Muscle layer of duodenum (tissue), 2 donors: ENCODE data around the gene GGCT.
"Not testable (repeated sequence)": the region's sequence is repeated elsewhere in the genome, so short reads cannot be mapped to it uniquely, and the experiment has no call there.

Experiments
- H3K27ac ChIP-seq: one replicate; pipeline ENCODE4 v1.7.0; 2013; ENCODE audit warnings: mild to moderate bottlenecking, low read length
- H3K27me3 ChIP-seq: one replicate; pipeline ENCODE4 v1.7.0; 2013; ENCODE audit warnings: low read depth, mild to moderate bottlenecking, control low read depth, low read length
- H3K36me3 ChIP-seq, 2 donors: one replicate each; pipeline ENCODE4 v1.7.0; 2013; ENCODE audit warnings: low read length in 2 of 2, control low read depth in 1 of 2, mild to moderate bottlenecking in 1 of 2; ENCODE audit not compliant: insufficient read depth in 2 of 2, control insufficient read depth in 1 of 2
- H3K4me1 ChIP-seq, 2 donors: one replicate each; pipeline ENCODE4 v1.7.0; 2013; ENCODE audit warnings: low read length in 2 of 2, mild to moderate bottlenecking in 2 of 2, control low read depth in 1 of 2, moderate library complexity in 1 of 2; ENCODE audit not compliant: insufficient read depth in 2 of 2, control insufficient read depth in 1 of 2
- H3K4me3 ChIP-seq, 2 donors: one replicate each; pipeline ENCODE4 v1.7.0; 2013; ENCODE audit warnings: low read length in 2 of 2, low read depth in 1 of 2, mild to moderate bottlenecking in 1 of 2
- H3K9me3 ChIP-seq, 2 donors: one replicate each; pipeline ENCODE4 v1.7.0; 2013; ENCODE audit warnings: low read length in 2 of 2, control low read depth in 1 of 2, mild to moderate bottlenecking in 1 of 2; ENCODE audit not compliant: control insufficient read depth in 1 of 2
- donor health status: healthy.

The GGCT gene

GRCh38 chr7:30533886-30534285 lies 29.3 kb upstream of the GGCT start:
- Histone ChIP-seq H3K9me3 (no peaks in the 10 kb centered on the region), H3K27ac (no peak overlapping the region), H3K4me3 (no peak overlapping the region), H3K27me3 (no peaks in the 10 kb centered on the region), H3K4me1 (no peaks in the 10 kb centered on the region), H3K36me3 (peaks cover 6 to 9% of the 10 kb centered on the region in 2 donors)

- Histone ChIP-seq H3K27me3 (no peaks in the 10 kb centered on the region), H3K36me3 (peaks cover 1 to 6% of the 10 kb centered on the region in 2 donors), H3K4me1 (no peaks in the 10 kb centered on the region), H3K27ac (no peak overlapping the region), H3K4me3 (no peak overlapping the region), H3K9me3 (no peaks in the 10 kb centered on the region)
Measured at GRCh38 chr7:30531286-30531685, 26.7 kb upstream of the GGCT start.

- no peaks in the 10 kb centered on the region for H3K27me3 ChIP-seq
- H3K4me3 ChIP-seq = no peak overlapping the region
- no peaks in the 10 kb centered on the region for H3K4me1 ChIP-seq
- H3K36me3 ChIP-seq = peaks cover 0 to 6% of the 10 kb centered on the region in 2 donors
- H3K9me3 ChIP-seq = no peaks in the 10 kb centered on the region
- H3K27ac ChIP-seq = no peak overlapping the region
Measured at GRCh38 chr7:30530373-30530772, 25.7 kb upstream of the GGCT start.

- Histone ChIP-seq H3K4me1 (no peaks in the 10 kb centered on the region), H3K9me3 (no peaks in the 10 kb centered on the region), H3K4me3 (no peak overlapping the region), H3K27ac (no peak overlapping the region), H3K27me3 (no peaks in the 10 kb centered on the region), H3K36me3 (no peaks in the 10 kb centered on the region)
Measured at GRCh38 chr7:30528779-30529178, 24.1 kb upstream of the GGCT start.

GRCh38 chr7:30527297-30527696 lies 22.7 kb upstream of the GGCT start:
- not testable (repeated sequence) for H3K4me3 ChIP-seq, H3K27me3 ChIP-seq, H3K36me3 ChIP-seq, H3K4me1 ChIP-seq, H3K27ac ChIP-seq, H3K9me3 ChIP-seq

- Histone ChIP-seq H3K27me3 (no peaks in the 10 kb centered on the region), H3K4me1 (peaks cover 0 to 1% of the 10 kb centered on the region in 2 donors), H3K4me3 (no peak overlapping the region), H3K9me3 (no peaks in the 10 kb centered on the region), H3K27ac (no peak overlapping the region), H3K36me3 (no peaks in the 10 kb centered on the region)
Measured at GRCh38 chr7:30526163-30526562, 21.5 kb upstream of the GGCT start.

GRCh38 chr7:30525429-30525828 lies 20.8 kb upstream of the GGCT start:
- Histone ChIP-seq H3K27ac (no peak overlapping the region), H3K4me1 (peaks cover 0 to 6% of the 10 kb centered on the region in 2 donors), H3K36me3 (no peaks in the 10 kb centered on the region), H3K27me3 (no peaks in the 10 kb centered on the region), H3K9me3 (no peaks in the 10 kb centered on the region), H3K4me3 (no peak overlapping the region)

- no peaks in the 10 kb centered on the region for H3K27me3 ChIP-seq
- no peaks in the 10 kb centered on the region for H3K9me3 ChIP-seq
- H3K27ac ChIP-seq = no peak overlapping the region
- peaks cover 0 to 6% of the 10 kb centered on the region in 2 donors for H3K4me1 ChIP-seq
- no peak overlapping the region for H3K4me3 ChIP-seq
- no peaks in the 10 kb centered on the region for H3K36me3 ChIP-seq
Measured at GRCh38 chr7:30524545-30524944, 19.9 kb upstream of the GGCT start.

GRCh38 chr7:30523466-30523865 lies 18.8 kb upstream of the GGCT start:
- Histone ChIP-seq H3K4me3 (no peak overlapping the region), H3K9me3 (no peaks in the 10 kb centered on the region), H3K27me3 (no peaks in the 10 kb centered on the region), H3K27ac (no peak overlapping the region), H3K4me1 (peaks cover 0 to 6% of the 10 kb centered on the region in 2 donors), H3K36me3 (no peaks in the 10 kb centered on the region)

GRCh38 chr7:30522159-30522558 lies 17.5 kb upstream of the GGCT start:
- Histone ChIP-seq H3K27ac (no peak overlapping the region), H3K36me3 (no peaks in the 10 kb centered on the region), H3K9me3 (no peaks in the 10 kb centered on the region), H3K27me3 (no peaks in the 10 kb centered on the region), H3K4me1 (peaks cover 0 to 6% of the 10 kb centered on the region in 2 donors), H3K4me3 (no peak overlapping the region)

- Histone ChIP-seq H3K9me3 (no peaks in the 10 kb centered on the region), H3K36me3 (no peaks in the 10 kb centered on the region), H3K27ac (no peak overlapping the region), H3K4me3 (no peak overlapping the region), H3K4me1 (peaks cover 0 to 6% of the 10 kb centered on the region in 2 donors), H3K27me3 (no peaks in the 10 kb centered on the region)
Measured at GRCh38 chr7:30521532-30521931, 16.9 kb upstream of the GGCT start.

- H3K36me3 ChIP-seq = no peaks in the 10 kb centered on the region
- no peak overlapping the region for H3K4me3 ChIP-seq
- no peaks in the 10 kb centered on the region for H3K9me3 ChIP-seq
- H3K27ac ChIP-seq = no peak overlapping the region
- H3K4me1 ChIP-seq = peaks cover 0 to 6% of the 10 kb centered on the region in 2 donors
- H3K27me3 ChIP-seq = no peaks in the 10 kb centered on the region
Measured at GRCh38 chr7:30519122-30519521, 14.5 kb upstream of the GGCT start.
